IPS-20b (cell line): ENCODE data around the gene KRTAP10-10.
"Not testable (repeated sequence)": the region's sequence is repeated elsewhere in the genome, so short reads cannot be mapped to it uniquely, and the experiment has no call there.

Source experiments
- H3K27ac ChIP-seq: one replicate; pipeline ENCODE4 v1.5.1; 2013; ENCODE audit warnings: low read length
- H3K27me3 ChIP-seq: 2 replicates; pipeline ENCODE4 v1.6.1; 2013; ENCODE audit warnings: mild to moderate bottlenecking, low read length, inconsistent platforms; ENCODE audit not compliant: insufficient read depth
- H3K36me3 ChIP-seq: 2 replicates; pipeline ENCODE4 v1.6.1; 2013; ENCODE audit warnings: low read depth, mild to moderate bottlenecking, inconsistent platforms, low read length, moderate library complexity; ENCODE audit not compliant: insufficient read depth
- H3K4me1 ChIP-seq: 2 replicates; pipeline ENCODE4 v1.6.1; 2013; ENCODE audit warnings: mild to moderate bottlenecking, control low read depth, inconsistent platforms, low read length, moderate library complexity; ENCODE audit not compliant: insufficient read depth
- H3K4me3 ChIP-seq: 2 replicates; pipeline ENCODE4 v1.5.1; 2013; ENCODE audit warnings: mild to moderate bottlenecking, low read length, inconsistent platforms
- H3K9ac ChIP-seq: 2 replicates; pipeline ENCODE4 v1.6.1; 2013; ENCODE audit warnings: low read depth, mild to moderate bottlenecking, inconsistent platforms, low read length, moderate library complexity
- H3K9me3 ChIP-seq: 2 replicates; pipeline ENCODE4 v1.6.1; 2013; ENCODE audit warnings: mild to moderate bottlenecking, low read depth, low read length, inconsistent platforms; ENCODE audit not compliant: insufficient read depth

The KRTAP10-10 gene

DNA sequence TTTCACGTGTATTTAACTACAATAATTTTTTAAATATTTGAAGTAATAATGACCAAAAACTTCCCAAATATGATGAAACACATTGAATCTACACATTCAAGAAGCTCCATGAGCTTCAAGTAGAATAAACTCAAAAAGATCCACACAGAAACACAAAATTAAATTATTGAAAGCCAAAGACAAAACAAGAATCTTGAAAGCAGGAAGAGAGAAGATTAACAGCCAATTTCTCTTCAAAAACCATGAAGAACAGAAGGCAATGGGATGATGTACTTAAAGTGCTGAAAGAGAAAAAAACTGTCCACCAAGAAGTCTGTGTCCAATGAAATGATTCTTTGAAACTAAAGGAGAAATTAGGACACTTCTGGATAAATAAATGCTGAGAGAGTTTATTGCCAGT is 5.1 kb upstream of the KRTAP10-10 start:
- Histone ChIP-seq H3K36me3 (no peaks in the 10 kb centered on the region), H3K9ac (no peak overlapping the region), H3K27me3 (no peaks in the 10 kb centered on the region), H3K4me1 (no peaks in the 10 kb centered on the region), H3K9me3 (no peaks in the 10 kb centered on the region), H3K4me3 (no peak overlapping the region), H3K27ac (no peak overlapping the region)

DNA sequence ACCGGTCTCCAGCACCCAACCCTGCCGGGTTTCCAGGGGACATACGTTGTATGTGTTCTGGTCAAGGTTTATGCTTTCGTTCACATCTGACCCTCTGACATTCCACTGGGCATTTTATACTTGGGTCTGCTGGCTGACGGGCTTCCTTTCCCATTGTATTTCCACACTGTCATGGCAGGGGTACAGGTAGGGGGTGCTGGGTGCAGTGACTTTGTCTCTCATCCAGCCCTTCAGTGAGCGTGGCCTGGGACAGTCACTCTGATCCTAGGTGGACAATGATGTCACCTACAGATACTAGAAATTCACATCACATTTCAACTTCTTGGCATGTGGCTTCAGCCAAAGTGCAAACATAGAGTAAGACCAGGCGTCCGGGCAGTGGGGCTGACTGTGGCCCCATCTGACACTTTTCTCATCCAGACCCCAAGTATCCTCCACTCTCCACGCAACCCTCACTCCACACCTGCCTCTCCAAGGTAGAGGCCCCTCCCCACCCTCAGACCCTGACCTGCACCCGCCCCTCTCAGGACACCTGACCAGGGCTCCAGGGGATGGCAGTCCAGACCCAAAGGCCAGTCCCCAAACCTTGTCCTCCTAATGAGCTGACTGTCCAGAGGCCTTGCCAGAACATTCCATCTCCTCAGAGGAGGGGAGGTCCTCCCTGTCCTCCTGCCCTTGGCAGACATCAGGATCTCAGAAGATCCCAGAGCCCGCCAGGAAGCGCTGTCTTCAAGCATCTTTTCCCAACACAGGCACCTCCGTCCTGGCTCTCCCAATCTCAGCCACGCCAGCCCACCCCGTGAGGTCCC is 743 bp upstream of the KRTAP10-10 start:
- Histone ChIP-seq H3K9ac (no peak overlapping the region), H3K9me3 (no peaks in the 10 kb centered on the region), H3K27ac (no peak overlapping the region), H3K4me3 (no peak overlapping the region), H3K36me3 (no peaks in the 10 kb centered on the region), H3K4me1 (no peaks in the 10 kb centered on the region), H3K27me3 (no peaks in the 10 kb centered on the region)

DNA sequence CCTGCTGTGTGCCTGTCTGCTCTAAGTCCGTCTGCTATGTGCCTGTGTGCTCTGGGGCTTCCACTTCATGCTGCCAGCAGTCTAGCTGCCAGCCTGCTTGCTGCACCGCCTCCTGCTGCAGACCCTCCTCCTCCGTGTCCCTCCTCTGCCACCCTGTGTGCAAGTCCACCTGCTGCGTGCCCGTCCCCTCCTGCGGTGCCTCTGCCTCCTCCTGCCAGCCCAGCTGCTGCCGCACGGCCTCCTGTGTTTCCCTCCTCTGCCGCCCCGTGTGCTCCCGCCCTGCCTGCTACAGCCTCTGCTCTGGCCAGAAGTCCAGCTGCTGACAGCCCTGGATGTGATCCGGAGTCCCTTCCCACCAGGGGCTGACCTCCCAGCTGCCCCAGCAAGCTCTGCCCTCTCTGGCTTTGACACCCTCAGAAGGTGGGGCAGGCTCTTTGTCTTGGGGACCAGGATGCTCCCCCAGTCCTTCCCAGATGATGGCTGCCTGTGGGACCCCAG is 744 bp downstream of the KRTAP10-10 start:
- not testable (repeated sequence) for H3K27ac ChIP-seq, H3K4me3 ChIP-seq, H3K36me3 ChIP-seq, H3K27me3 ChIP-seq, H3K9ac ChIP-seq, H3K9me3 ChIP-seq, H3K4me1 ChIP-seq

DNA sequence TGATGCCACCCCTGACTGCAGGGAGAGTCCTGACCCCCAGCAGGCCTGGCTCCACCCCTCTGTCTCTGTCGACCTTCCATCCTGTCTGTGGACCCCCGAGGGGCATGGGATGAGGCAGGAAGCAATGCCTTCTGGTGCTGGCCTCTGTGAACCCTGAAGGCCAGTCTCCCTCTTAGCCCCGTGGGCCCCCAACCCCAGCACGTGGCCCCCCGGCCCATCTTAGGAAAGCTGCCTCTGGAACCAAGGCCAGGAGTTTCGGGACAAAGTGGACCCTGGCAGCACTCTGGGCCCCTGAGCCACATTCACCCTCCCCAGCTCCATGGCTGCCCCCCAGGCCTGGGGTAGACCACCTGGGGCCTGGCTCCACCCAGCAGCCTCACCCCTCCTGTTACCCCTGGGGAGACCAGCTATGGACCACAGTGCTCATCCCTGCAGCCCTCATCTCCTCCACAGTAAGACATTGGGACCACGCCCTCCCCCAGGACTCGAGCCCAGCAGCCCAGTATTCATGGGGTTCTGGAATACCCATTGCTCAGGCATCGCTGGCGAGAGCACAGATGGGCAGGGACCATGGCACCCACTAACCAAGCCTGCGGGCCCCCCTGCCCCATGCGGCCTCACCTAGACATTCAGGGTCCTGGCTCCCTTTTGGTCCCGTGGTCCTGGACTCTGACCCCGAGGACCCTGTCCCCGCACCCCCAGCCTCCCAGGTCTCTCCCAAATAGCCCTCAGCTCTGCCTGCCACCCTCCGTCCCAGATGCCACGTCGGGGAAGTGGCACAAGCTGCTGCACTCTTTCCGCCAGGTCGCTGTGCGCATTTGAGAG is 1.6 kb downstream of the KRTAP10-10 start:
- not testable (repeated sequence) for H3K9me3 ChIP-seq, H3K27ac ChIP-seq

DNA sequence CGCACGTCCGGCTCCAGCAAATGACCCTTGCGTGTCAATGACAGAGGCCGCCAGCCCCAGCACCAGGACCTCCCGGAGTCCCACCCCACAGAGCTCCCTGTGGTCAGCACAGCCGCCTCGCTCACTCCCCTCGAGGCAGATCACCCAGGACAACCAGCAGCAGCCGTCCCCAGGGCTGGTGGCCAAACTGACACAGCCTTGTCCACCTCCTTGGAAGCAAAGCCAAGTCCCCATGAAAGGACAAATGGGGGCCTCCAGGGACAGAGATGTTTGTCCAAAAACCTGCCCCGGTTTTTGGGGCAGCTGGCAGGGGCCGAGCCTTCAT is 2.1 kb downstream of the KRTAP10-10 start:
- 0 out of 2 replicates have a peak, but pooled peaks cover 2% of the 10 kb centered on the region for H3K9me3 ChIP-seq
- no peaks in the 10 kb centered on the region for H3K36me3 ChIP-seq

More for the DNA sequence above, 1.6 kb downstream of the KRTAP10-10 start:
- not testable (repeated sequence) for H3K27me3 ChIP-seq, H3K4me1 ChIP-seq, H3K36me3 ChIP-seq, H3K4me3 ChIP-seq, H3K9ac ChIP-seq

DNA sequence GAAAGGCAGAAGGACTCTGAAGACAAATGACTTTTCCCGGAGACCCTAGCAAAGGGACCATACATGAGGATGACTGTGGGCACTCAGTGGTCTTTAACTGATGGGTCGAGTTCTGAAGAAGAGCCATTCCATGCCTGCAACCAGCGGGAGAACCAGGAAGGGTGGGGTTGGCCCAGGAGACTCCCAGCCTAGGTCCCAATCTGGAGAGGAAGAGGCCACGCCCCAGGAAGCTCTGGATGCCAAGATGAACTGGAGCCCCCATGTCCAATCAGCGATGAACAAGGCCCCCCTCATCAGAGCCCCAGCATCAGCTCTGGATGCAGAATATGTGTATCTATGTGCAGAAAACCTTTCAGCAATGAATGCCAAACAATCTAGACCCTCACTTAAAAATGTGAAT is 3.6 kb downstream of the KRTAP10-10 start:
- no peaks in the 10 kb centered on the region for H3K36me3 ChIP-seq
- no peak overlapping the region for H3K4me3 ChIP-seq
- H3K27me3 ChIP-seq, result no peaks in the 10 kb centered on the region
- no peaks in the 10 kb centered on the region for H3K4me1 ChIP-seq
- H3K9ac ChIP-seq, result no peak overlapping the region
- no peak overlapping the region for H3K27ac ChIP-seq
- H3K9me3 ChIP-seq, result peaks cover 12% of the 10 kb centered on the region; the same call in 1 of the 2 replicates

More for the DNA sequence above, 2.1 kb downstream of the KRTAP10-10 start:
- no peaks in the 10 kb centered on the region for H3K4me1 ChIP-seq
- H3K27ac ChIP-seq, result no peak overlapping the region
- H3K9ac ChIP-seq, result no peak overlapping the region
- no peak overlapping the region for H3K4me3 ChIP-seq
- H3K27me3 ChIP-seq, result no peaks in the 10 kb centered on the region

DNA sequence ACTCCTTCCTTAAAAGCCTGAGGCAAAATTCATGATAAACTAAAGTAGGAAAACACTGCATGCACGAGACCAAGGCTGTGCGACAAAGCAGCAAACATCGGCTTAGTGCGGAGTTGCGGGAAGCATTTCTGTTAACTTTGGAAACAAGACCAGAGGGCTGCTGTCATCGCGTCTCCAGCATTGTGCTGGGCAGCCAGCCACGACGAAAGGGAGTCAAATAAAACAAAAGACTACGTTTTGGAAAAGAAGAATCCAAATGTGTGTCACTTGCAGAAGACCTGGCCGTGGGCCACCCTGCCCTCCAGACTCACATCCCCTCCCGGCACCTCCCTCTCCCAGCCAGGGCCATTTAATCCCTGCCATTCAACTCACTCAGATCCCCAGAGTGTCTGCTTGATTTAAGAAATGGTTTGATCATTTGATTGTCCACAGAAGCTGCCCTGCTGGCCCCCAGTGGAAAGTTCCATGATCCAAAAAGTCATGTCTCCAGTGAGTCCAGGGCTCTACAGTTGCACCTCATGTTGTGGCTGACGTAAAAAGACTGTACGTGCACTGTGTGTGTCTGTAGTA is 6.7 kb downstream of the KRTAP10-10 start:
- Histone ChIP-seq H3K27ac (no peak overlapping the region), H3K4me1 (no peaks in the 10 kb centered on the region), H3K27me3 (no peaks in the 10 kb centered on the region), H3K9me3 (peaks cover 12% of the 10 kb centered on the region; the same call in 1 of the 2 replicates), H3K4me3 (no peak overlapping the region), H3K9ac (no peak overlapping the region), H3K36me3 (no peaks in the 10 kb centered on the region)

DNA sequence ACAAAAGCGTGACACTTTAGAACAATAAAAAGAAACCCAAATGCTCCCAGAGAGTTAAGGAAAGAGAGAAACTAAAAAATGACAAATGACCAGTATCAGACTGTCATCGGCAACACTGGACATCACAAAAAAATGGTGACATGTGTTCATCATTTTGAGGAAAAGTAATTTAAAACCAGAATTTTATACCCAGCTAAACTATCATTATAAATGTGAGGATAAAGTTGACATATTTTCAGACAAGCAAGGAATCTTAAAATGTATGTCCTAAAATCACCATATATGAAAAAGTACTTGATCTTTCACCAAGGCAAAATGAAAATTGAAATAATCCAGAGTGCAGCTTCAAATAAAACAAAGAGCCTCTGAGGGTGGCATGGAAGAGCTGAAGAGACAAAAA is 7.7 kb downstream of the KRTAP10-10 start:
- Histone ChIP-seq H3K27me3 (no peaks in the 10 kb centered on the region), H3K4me1 (no peaks in the 10 kb centered on the region), H3K36me3 (no peaks in the 10 kb centered on the region), H3K4me3 (no peak overlapping the region), H3K27ac (no peak overlapping the region), H3K9me3 (peaks cover 12% of the 10 kb centered on the region; the same call in 1 of the 2 replicates), H3K9ac (no peak overlapping the region)

DNA sequence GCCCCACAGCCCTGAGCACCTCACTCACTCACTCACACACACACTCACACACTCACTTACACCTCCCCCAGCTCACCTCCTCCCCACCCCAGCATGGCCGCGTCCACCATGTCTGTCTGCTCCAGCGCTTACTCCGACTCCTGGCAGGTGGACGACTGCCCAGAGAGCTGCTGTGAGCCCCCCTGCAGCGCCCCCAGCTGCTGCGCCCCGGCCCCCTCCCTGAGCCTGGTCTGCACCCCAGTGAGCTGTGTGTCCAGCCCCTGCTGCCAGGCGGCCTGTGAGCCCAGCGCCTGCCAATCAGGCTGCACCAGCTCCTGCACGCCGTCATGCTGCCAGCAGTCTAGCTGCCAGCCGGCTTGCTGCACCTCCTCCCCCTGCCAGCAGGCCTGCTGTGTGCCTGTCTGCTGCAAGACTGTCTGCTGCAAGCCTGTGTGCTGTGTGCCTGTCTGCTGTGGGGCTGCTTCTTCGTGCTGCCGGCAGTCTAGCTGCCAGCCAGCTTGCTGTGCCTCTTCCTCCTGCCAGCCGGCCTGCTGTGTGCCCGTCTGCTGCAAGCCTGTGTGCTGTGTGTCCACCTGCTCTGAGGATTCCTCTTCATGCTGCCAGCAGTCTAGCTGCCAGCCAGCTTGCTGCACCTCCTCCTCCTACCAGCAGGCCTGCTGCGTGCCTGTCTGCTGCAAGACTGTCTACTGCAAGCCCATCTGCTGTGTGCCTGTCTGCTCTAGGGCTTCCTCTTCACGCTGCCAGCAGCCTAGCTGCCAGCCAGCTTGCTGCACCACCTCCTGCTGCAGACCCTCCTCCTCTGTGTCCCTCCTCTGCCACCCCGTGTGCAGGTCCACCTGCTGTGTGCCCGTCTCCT is 9.4 kb downstream of the KRTAP10-10 start, which contains the start of gene KRTAP10-11:
KRTAP10-11 (plus strand) TSS at position 49 of the 856 bp plus-strand sequence; CDS start at position 94, 45 bp downstream.
- not testable (repeated sequence) for H3K4me1 ChIP-seq, H3K9ac ChIP-seq, H3K27me3 ChIP-seq, H3K4me3 ChIP-seq, H3K27ac ChIP-seq, H3K36me3 ChIP-seq
- H3K9me3 ChIP-seq, result peaks cover 12% of the 10 kb centered on the region; the same call in 1 of the 2 replicates

DNA sequence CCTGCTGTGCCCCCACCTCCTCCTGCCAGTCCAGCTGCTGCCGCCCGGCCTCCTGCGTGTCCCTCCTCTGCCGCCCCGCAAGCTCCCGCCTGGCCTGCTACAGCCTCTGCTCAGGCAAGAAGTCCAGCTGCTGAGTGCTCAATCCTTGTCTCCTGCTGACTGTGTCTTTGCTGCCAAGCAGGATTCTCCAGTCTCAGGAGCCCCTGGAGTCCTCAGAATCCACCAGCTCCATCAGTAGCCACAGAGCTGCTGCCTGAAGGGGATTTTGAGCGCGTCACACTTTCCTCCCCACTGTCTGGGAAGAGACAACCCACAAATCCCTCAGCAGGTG is 10.0 kb downstream of the KRTAP10-10 start:
- Histone ChIP-seq H3K4me3 (no peak overlapping the region), H3K27me3 (no peaks in the 10 kb centered on the region), H3K4me1 (no peaks in the 10 kb centered on the region), H3K36me3 (no peaks in the 10 kb centered on the region), H3K9me3 (peaks cover 12% of the 10 kb centered on the region; the same call in 1 of the 2 replicates), H3K27ac (no peak overlapping the region), H3K9ac (no peak overlapping the region)
